A549 (cell line): ENCODE data around the gene PRKCQ. TPM values are rescaled to one million over a fixed set of nuclear protein-coding genes. Genes with fewer than 3 reads are reported as not detected.
"Not testable (repeated sequence)": the region's sequence is repeated elsewhere in the genome, so short reads cannot be mapped to it uniquely, and the experiment has no call there.

ENCODE experiments used
- ATAC-seq, 2 experiments: fragments of 200-7000 bp in 1 of 2; fragments of >200 bp in 1 of 2; cut with Nextera tagmentation in 1 of 2; cut with Tn5 transposase in 1 of 2; 3 replicates each; pipeline versions ENCODE4 v1.8.0 to v1.9.1; 2018 to 2020; ENCODE audit warnings: mild to moderate bottlenecking in 1 of 2, moderate library complexity in 1 of 2
- CTCF ChIA-PET: fragments of 300-600 bp; sonication (Branson Sonifier 250); formaldehyde crosslinking; extraction: SDS; loops from one replicate; lab custom pipeline; 2021; ENCODE audit warnings: antibody characterized with exemption, inconsistent platforms; lab: Yijun Ruan, JAX
- POLR2A ChIA-PET: fragments of 350-600 bp; formaldehyde crosslinking; extraction: SDS; loops from one replicate; lab custom pipeline; 2021; ENCODE audit warnings: antibody characterized with exemption, inconsistent platforms; lab: Yijun Ruan, JAX
- DNase-seq, 2 experiments: peaks; one replicate each; pipeline versions ENCODE4 v3.0.0 to v3.0.0-alpha.2; 2011 to 2016; ENCODE audit warnings: low read depth in 1 of 2, low spot score in 1 of 2
- FAIRE-seq: peaks from 2 replicates; lab custom pipeline; 2011; peaks lifted over from hg19 to GRCh38; lab: Jason Lieb, UNC
- H3K27ac ChIP-seq, 2 experiments: fragments of >200 bp; sonication (Bioruptor Twin); formaldehyde crosslinking; 3 replicates each; pipeline ENCODE4 v1.5.1; 2016 to 2017
- H3K4me1 ChIP-seq: fragments of >200 bp; sonication (Bioruptor Twin); formaldehyde crosslinking; 3 replicates; pipeline ENCODE4 v1.6.1; 2016
- H3K4me2 ChIP-seq: fragments of >200 bp; sonication (Bioruptor Twin); formaldehyde crosslinking; 3 replicates; pipeline ENCODE4 v1.6.1; 2016
- H3K4me3 ChIP-seq: fragments of >200 bp; sonication (Bioruptor Twin); formaldehyde crosslinking; 3 replicates; pipeline ENCODE4 v1.5.1; 2016
- H3K9me3 ChIP-seq: fragments of >200 bp; sonication (Bioruptor Twin); formaldehyde crosslinking; 3 replicates; pipeline ENCODE4 v1.6.1; 2016
- CHD4 ChIP-seq: fragments of 200-600 bp; sonication (generic); IDR thresholded peaks from 2 replicates; pipeline ENCODE4 v1.6.1; 2016; ENCODE audit warnings: antibody characterized with exemption, mild to moderate bottlenecking, borderline replicate concordance
- EHF ChIP-seq: fragments of 250-450 bp; sonication (Bioruptor Pico); IDR thresholded peaks from 2 replicates; pipeline ENCODE4 v1.5.0; 2020; ENCODE audit warnings: mild to moderate bottlenecking
- GATA3 ChIP-seq: IDR thresholded peaks from 2 replicates; pipeline ENCODE4 v1.6.1; 2012; ENCODE audit warnings: borderline replicate concordance
- HES2 ChIP-seq: fragments of >200 bp; sonication (Bioruptor Twin); formaldehyde crosslinking; IDR thresholded peaks from 2 replicates; pipeline ENCODE4 v1.6.1; 2016
- HOXA7 ChIP-seq: fragments of 250-450 bp; sonication (Bioruptor Pico); IDR thresholded peaks from 2 replicates; pipeline ENCODE4 v1.5.0; 2020; ENCODE audit warnings: mild to moderate bottlenecking, moderate library complexity
- HOXB5 ChIP-seq: fragments of 250-450 bp; sonication (Bioruptor Pico); IDR thresholded peaks from 2 replicates; pipeline ENCODE4 v1.5.0; 2020; ENCODE audit warnings: mild to moderate bottlenecking, moderate library complexity
- MAFK ChIP-seq: fragments of 450-650 bp; IDR thresholded peaks from 2 replicates; pipeline ENCODE4 v1.6.1; 2014; ENCODE audit not compliant: partially characterized antibody
- MAZ ChIP-seq: fragments of 150-350 bp; IDR thresholded peaks from 2 replicates; pipeline ENCODE4 v1.6.1; 2014; ENCODE audit warnings: antibody characterized with exemption, low read depth, low read length, borderline replicate concordance
- NFE2L2 ChIP-seq: fragments of 150-350 bp; conservative IDR thresholded peaks from 2 replicates; pipeline ENCODE4 v1.6.1; 2014; ENCODE audit warnings: low read length
- NPAS2 ChIP-seq: fragments of 250-450 bp; sonication (Bioruptor Pico); IDR thresholded peaks from 2 replicates; pipeline ENCODE4 v1.8.0; 2022; ENCODE audit warnings: mild to moderate bottlenecking, moderate library complexity, borderline replicate concordance
- PHF8 ChIP-seq: fragments of 200-600 bp; sonication (generic); IDR thresholded peaks from 2 replicates; pipeline ENCODE4 v1.6.1; 2016; ENCODE audit warnings: low read depth, mild to moderate bottlenecking, antibody characterized with exemption, moderate library complexity, borderline replicate concordance
- POLR2A ChIP-seq: IDR thresholded peaks from 2 replicates; pipeline ENCODE4 v1.6.1; 2012; ENCODE audit warnings: mild to moderate bottlenecking, low read length
- POLR2AphosphoS2 ChIP-seq: conservative IDR thresholded peaks from 2 replicates; pipeline ENCODE4 v1.6.1; 2012; ENCODE audit warnings: low read length, improper control_type of control experiment, inconsistent platforms
- RARB ChIP-seq: fragments of 250-450 bp; sonication (Bioruptor Pico); IDR thresholded peaks from 2 replicates; pipeline ENCODE4 v1.8.0; 2021; ENCODE audit warnings: mild to moderate bottlenecking, moderate library complexity
- RCOR1 ChIP-seq: fragments of 150-350 bp; IDR thresholded peaks from 2 replicates; pipeline ENCODE4 v1.6.1; 2014; ENCODE audit warnings: antibody characterized with exemption, low read length, low read depth
- RNF2 ChIP-seq: fragments of 200-600 bp; sonication (generic); IDR thresholded peaks from 2 replicates; pipeline ENCODE4 v1.6.1; 2016; ENCODE audit warnings: low read depth, mild to moderate bottlenecking, antibody characterized with exemption, moderate library complexity, borderline replicate concordance
- SREBF2 ChIP-seq: fragments of 450-650 bp; IDR thresholded peaks from 2 replicates; pipeline ENCODE4 v1.6.1; 2014; ENCODE audit warnings: mild to moderate bottlenecking, moderate library complexity
- TP53 ChIP-seq: fragments of 250-450 bp; sonication (Bioruptor Pico); IDR thresholded peaks from 2 replicates; pipeline ENCODE4 v1.5.0; 2021; ENCODE audit warnings: mild to moderate bottlenecking, moderate library complexity
- ZFP36 ChIP-seq: fragments of 450-650 bp; IDR thresholded peaks from 2 replicates; pipeline ENCODE4 v1.6.1; 2014; ENCODE audit warnings: borderline replicate concordance; ENCODE audit not compliant: partially characterized antibody
- ZNF302 ChIP-seq: fragments of 250-450 bp; sonication (Bioruptor Pico); IDR thresholded peaks from 2 replicates; pipeline ENCODE4 v1.9.0; 2021; ENCODE audit warnings: inconsistent platforms, mild to moderate bottlenecking, moderate library complexity
- WGBS: methylation state at CpG from one replicate; pipeline ENCODE4 v1.1.6; 2017; ENCODE audit errors: missing lambda C conversion rate; 5-methylcytosine and 5-hydroxymethylcytosine counted together
- polyA plus RNA-seq, 4 experiments: library from polyadenylated mRNA; depleted of rRNA in 3 of 4; stranded (reverse); fragments of >200 nt; fragmentation: RNase III in 1 of 4; extraction: RNeasy Plus Mini Kit Qiagen cat#74134 plus additional on column Dnase treatment in 1 of 4; gene quantifications; 2 replicates in 3 of 4; 3 replicates in 1 of 4; pipeline ENCODE4 v1.2.3, GENCODE V29; 2011 to 2017
- TF ChIP-seq, protein P1 (sequence below): fragments of 200-600 bp; sonication (generic); IDR thresholded peaks from 2 replicates; pipeline ENCODE4 v1.6.1; 2016; ENCODE audit warnings: antibody characterized with exemption, mild to moderate bottlenecking, moderate library complexity
- TF ChIP-seq, protein P2 (sequence below): fragments of 250-450 bp; sonication (Bioruptor Pico); IDR thresholded peaks from 2 replicates; pipeline ENCODE4 v1.5.0; 2020; ENCODE audit warnings: low read depth, mild to moderate bottlenecking, moderate library complexity

The PRKCQ gene
- polyA plus RNA-seq, 2 of the 4 experiments (the other 2 are of a cell fraction): 3.7 to 7.1 TPM

DNA sequence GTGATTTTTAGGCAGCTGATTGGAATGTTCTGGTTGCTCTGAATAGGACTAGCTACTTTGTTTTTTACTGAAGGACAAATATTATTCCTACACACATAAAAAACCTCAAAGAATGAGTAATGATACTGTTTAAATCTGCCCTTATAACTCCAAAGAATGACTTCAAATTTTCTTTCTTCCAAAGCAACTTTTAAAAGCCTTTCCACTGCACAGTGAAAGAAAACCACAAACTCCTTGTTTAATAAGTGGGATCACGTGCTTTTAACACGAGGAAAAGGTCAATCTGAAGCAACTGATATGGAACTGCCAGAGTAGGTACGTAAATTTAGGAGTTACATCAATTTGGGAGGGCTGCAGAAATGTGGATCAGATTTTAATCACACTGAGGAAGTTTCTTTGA lies 8.0 kb upstream of the PRKCQ start:
- no peak for TF ChIP-seq TP53 (CRISPR knock-in tag)
- no peak for TF ChIP-seq HOXA7 (CRISPR knock-in tag)
- TF ChIP-seq PHF8: no peak
- TF ChIP-seq NPAS2 (CRISPR knock-in tag): no peak
- no peak for TF ChIP-seq RARB (CRISPR knock-in tag)
- TF ChIP-seq POLR2AphosphoS2: no peak
- TF ChIP-seq CHD4: no peak
- TF ChIP-seq HES2: no peak
- TF ChIP-seq, all 56 proteins: peak for 0
- CTCF ChIA-PET: interaction anchor here (2.4 kb wide), 1 partner anchor 79 kb away, joined by 7 read pairs; no protein-coding TSS in a partner anchor
- H3K4me3 ChIP-seq: no peak overlapping the region
- no peaks in the 10 kb centered on the region for H3K9me3 ChIP-seq
- DNase-seq (no peak), FAIRE-seq (no peak), ATAC-seq (no peak)
- H3K27ac ChIP-seq: no peak overlapping the region
- WGBS: 88% methylated on average over 3 of the region's 3 CpGs
- no peaks in the 10 kb centered on the region for H3K4me1 ChIP-seq
- POLR2A ChIA-PET: no interaction called here
- no peak overlapping the region for H3K4me2 ChIP-seq

DNA sequence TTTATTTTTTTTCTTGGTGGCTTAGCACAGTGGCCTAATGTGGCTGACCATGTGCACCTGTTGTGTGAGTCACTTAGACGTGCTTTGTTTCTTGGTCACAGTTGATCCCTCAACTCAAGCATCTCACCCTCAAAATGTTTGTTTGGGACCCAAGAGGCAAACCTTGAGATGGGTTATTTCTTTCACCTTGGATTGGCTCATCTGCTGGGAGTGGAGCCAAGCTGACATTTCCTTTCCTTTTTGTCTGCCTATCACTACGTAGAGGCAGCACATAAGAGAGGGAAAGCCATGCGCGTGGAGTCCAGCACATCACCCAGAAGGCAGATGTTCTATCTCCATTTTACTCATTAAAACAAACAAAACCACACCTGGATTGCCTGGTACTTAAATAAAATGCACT lies 6.4 kb upstream of the PRKCQ start:
- no peaks in the 10 kb centered on the region for H3K9me3 ChIP-seq
- no peak for DNase-seq
- no peak for FAIRE-seq
- H3K4me2 ChIP-seq: no peak overlapping the region
- CTCF ChIA-PET: interaction anchor here (0.9 kb wide), 1 partner anchor 11 kb away, joined by 3 read pairs; no protein-coding TSS in a partner anchor
- 95% methylated on average over 4 of the region's 4 CpGs for WGBS
- peaks cover 2% of the 10 kb centered on the region; the same call in 1 of the 3 replicates for H3K4me1 ChIP-seq
- no peak overlapping the region for H3K27ac ChIP-seq
- TF ChIP-seq POLR2A: no peak
- no peak for TF ChIP-seq NFE2L2
- TF ChIP-seq MAZ: no peak
- TF ChIP-seq, protein P1, sequence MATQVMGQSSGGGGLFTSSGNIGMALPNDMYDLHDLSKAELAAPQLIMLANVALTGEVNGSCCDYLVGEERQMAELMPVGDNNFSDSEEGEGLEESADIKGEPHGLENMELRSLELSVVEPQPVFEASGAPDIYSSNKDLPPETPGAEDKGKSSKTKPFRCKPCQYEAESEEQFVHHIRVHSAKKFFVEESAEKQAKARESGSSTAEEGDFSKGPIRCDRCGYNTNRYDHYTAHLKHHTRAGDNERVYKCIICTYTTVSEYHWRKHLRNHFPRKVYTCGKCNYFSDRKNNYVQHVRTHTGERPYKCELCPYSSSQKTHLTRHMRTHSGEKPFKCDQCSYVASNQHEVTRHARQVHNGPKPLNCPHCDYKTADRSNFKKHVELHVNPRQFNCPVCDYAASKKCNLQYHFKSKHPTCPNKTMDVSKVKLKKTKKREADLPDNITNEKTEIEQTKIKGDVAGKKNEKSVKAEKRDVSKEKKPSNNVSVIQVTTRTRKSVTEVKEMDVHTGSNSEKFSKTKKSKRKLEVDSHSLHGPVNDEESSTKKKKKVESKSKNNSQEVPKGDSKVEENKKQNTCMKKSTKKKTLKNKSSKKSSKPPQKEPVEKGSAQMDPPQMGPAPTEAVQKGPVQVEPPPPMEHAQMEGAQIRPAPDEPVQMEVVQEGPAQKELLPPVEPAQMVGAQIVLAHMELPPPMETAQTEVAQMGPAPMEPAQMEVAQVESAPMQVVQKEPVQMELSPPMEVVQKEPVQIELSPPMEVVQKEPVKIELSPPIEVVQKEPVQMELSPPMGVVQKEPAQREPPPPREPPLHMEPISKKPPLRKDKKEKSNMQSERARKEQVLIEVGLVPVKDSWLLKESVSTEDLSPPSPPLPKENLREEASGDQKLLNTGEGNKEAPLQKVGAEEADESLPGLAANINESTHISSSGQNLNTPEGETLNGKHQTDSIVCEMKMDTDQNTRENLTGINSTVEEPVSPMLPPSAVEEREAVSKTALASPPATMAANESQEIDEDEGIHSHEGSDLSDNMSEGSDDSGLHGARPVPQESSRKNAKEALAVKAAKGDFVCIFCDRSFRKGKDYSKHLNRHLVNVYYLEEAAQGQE: no peak
- TF ChIP-seq HOXB5 (CRISPR knock-in tag): no peak
- TF ChIP-seq RCOR1: no peak
- TF ChIP-seq, protein P2, sequence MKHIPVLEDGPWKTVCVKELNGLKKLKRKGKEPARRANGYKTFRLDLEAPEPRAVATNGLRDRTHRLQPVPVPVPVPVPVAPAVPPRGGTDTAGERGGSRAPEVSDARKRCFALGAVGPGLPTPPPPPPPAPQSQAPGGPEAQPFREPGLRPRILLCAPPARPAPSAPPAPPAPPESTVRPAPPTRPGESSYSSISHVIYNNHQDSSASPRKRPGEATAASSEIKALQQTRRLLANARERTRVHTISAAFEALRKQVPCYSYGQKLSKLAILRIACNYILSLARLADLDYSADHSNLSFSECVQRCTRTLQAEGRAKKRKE (CRISPR knock-in tag): no peak
- no peak for TF ChIP-seq EHF (CRISPR knock-in tag)
- no peak for TF ChIP-seq RNF2
- no peak for TF ChIP-seq GATA3
- TF ChIP-seq ZNF302 (CRISPR knock-in tag): no peak
- TF ChIP-seq ZFP36: no peak
- TF ChIP-seq, all 56 proteins: peak for 0
- ATAC-seq: no peak
- H3K4me3 ChIP-seq: no peak overlapping the region
- POLR2A ChIA-PET: no interaction called here

DNA sequence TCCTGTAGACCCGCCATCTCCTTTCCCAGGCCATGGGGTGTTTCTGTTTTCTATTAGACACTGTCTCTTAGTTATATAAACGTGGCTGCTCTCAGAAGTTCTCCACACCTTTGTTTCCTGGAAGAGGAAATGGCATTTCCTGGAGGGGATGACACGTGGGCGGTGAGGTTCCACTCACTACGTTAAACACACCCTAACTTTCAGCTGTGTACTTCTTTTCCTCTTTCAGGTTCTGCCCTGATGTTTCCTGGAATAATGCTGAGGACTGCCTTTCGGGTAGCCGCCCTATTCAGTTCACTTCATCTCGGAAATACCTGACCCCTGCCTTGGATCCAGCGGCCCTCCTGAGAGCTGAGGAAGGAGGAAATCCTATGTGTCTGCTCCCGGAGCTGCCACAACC lies 3.4 kb upstream of the PRKCQ start:
- DNase-seq: no peak
- no peak for TF ChIP-seq SREBF2
- no peak for TF ChIP-seq MAFK
- Histone ChIP-seq H3K27ac (no peak overlapping the region), H3K4me3 (no peak overlapping the region), H3K4me2 (no peak overlapping the region), H3K4me1 (peaks cover 11% of the 10 kb centered on the region), H3K9me3 (no peaks in the 10 kb centered on the region)
- FAIRE-seq: no peak
- CTCF ChIA-PET: interaction anchor here (0.7 to 1.9 kb wide), 2 partner anchors 84 to 1234 kb away, joined by 5 to 10 read pairs; no protein-coding TSS in a partner anchor
- POLR2A ChIA-PET: no interaction called here
- WGBS: 90% methylated on average over 10 of the region's 10 CpGs
- ATAC-seq: no peak

- H3K27ac ChIP-seq, POLR2A ChIA-PET, H3K9me3 ChIP-seq, H3K4me2 ChIP-seq, FAIRE-seq, ATAC-seq, DNase-seq, H3K4me3 ChIP-seq: not testable (repeated sequence)
- H3K4me1 ChIP-seq: peaks cover 11% of the 10 kb centered on the region
- 96% methylated on average over 8 of the region's 8 CpGs for WGBS
- CTCF ChIA-PET: interaction anchor here (0.6 to 3.3 kb wide), 4 partner anchors 10 to 1234 kb away, joined by 3 to 26 read pairs (median 5); no protein-coding TSS in a partner anchor
These were observed 2.8 kb upstream of the PRKCQ start for GRCh38 chr10:6582913-6583312.
